HEK293 (cell line): ENCODE measurements around the gene MINPP1.

Experiments
- CTCF ChIA-PET: fragments of 350-600 bp; formaldehyde crosslinking; extraction: SDS; loops from one replicate; lab custom pipeline; 2021; ENCODE audit warnings: antibody characterized with exemption; lab: Yijun Ruan, JAX
- POLR2A ChIA-PET: fragments of 300-600 bp; formaldehyde crosslinking; extraction: SDS; loops from one replicate; lab custom pipeline; 2020; ENCODE audit warnings: antibody characterized with exemption, inconsistent platforms; lab: Yijun Ruan, JAX
- H3K27ac ChIP-seq: fragments of 200-500 bp; sonication (Bioruptor generic); 2 replicates; pipeline ENCODE4 v1.5.1; 2014; ENCODE audit warnings: low read depth, low read length, control low read depth, inconsistent platforms; ENCODE audit errors: extremely low read depth
- H3K36me3 ChIP-seq, 2 experiments: fragments of 200-500 bp in 1 of 2; sonication (Bioruptor generic) in 1 of 2; 1 replicate in 1 of 2; 2 replicates in 1 of 2; pipeline ENCODE4 v1.5.1; 2014 to 2017; ENCODE audit warnings: inconsistent platforms in 2 of 2, low read length in 2 of 2; ENCODE audit not compliant: control insufficient read depth in 2 of 2, insufficient read depth in 1 of 2
- H3K4me1 ChIP-seq: fragments of 200-500 bp; sonication (Bioruptor generic); 2 replicates; pipeline ENCODE4 v1.5.1; 2014; ENCODE audit warnings: mild to moderate bottlenecking, low read length, inconsistent platforms; ENCODE audit not compliant: control insufficient read depth, insufficient read depth
- H3K4me3 ChIP-seq: 2 replicates; pipeline ENCODE4 v1.5.1; 2011; ENCODE audit warnings: low read depth, mild to moderate bottlenecking, control low read depth, low read length, moderate library complexity
- H3K9me3 ChIP-seq: fragments of 200-500 bp; sonication (Bioruptor generic); 2 replicates; pipeline ENCODE4 v1.5.1; 2014; ENCODE audit warnings: low read depth, low read length, inconsistent platforms; ENCODE audit not compliant: control insufficient read depth, insufficient read depth
- EGR2 ChIP-seq: fragments of 450-650 bp; formaldehyde crosslinking; IDR thresholded peaks from 2 replicates; pipeline ENCODE4 v1.5.1; 2016; ENCODE audit warnings: low read depth, missing biosample characterization, missing genetic modification characterization
- GLI2 ChIP-seq: fragments of 450-650 bp; formaldehyde crosslinking; IDR thresholded peaks from 2 replicates; pipeline ENCODE4; 2017; ENCODE audit warnings: missing biosample characterization, missing genetic modification characterization, low read depth, borderline replicate concordance
- GLIS1 ChIP-seq: fragments of 450-650 bp; formaldehyde crosslinking; IDR thresholded peaks from 2 replicates; pipeline ENCODE4 v1.5.1; 2016; ENCODE audit warnings: missing biosample characterization, missing genetic modification characterization
- HOXC10 ChIP-seq: sonication (generic); formaldehyde crosslinking; IDR thresholded peaks from 2 replicates; pipeline ENCODE4 v1.8.1; 2023; ENCODE audit warnings: mild to moderate bottlenecking, missing genetic modification reagents
- HOXD13 ChIP-seq: sonication (generic); formaldehyde crosslinking; IDR thresholded peaks from 2 replicates; pipeline ENCODE4 v1.8.0; 2022; ENCODE audit warnings: missing genetic modification reagents, borderline replicate concordance
- PRDM6 ChIP-seq: fragments of 450-650 bp; formaldehyde crosslinking; IDR thresholded peaks from 2 replicates; pipeline ENCODE4 v1.5.1; 2017; ENCODE audit warnings: missing biosample characterization, missing genetic modification characterization
- SP2 ChIP-seq: fragments of 450-650 bp; formaldehyde crosslinking; IDR thresholded peaks from 2 replicates; pipeline ENCODE4 v1.5.1; 2016; ENCODE audit warnings: missing biosample characterization, missing genetic modification characterization
- YY1 ChIP-seq: fragments of 450-650 bp; formaldehyde crosslinking; IDR thresholded peaks from 2 replicates; pipeline ENCODE4 v1.5.1; 2018; ENCODE audit warnings: missing biosample characterization, missing genetic modification characterization
- ZBTB1 ChIP-seq: fragments of 450-650 bp; formaldehyde crosslinking; IDR thresholded peaks from 2 replicates; pipeline ENCODE4 v1.5.1; 2016; ENCODE audit warnings: missing biosample characterization, missing genetic modification characterization
- ZBTB8A ChIP-seq: fragments of 450-650 bp; formaldehyde crosslinking; IDR thresholded peaks from 2 replicates; pipeline ENCODE4 v1.5.1; 2016; ENCODE audit warnings: missing biosample characterization, missing genetic modification characterization
- ZFP69B ChIP-seq: fragments of 450-650 bp; formaldehyde crosslinking; IDR thresholded peaks from 2 replicates; pipeline ENCODE4 v1.5.1; 2016; ENCODE audit warnings: missing biosample characterization, missing genetic modification characterization
- ZNF175 ChIP-seq: fragments of 450-650 bp; formaldehyde crosslinking; IDR thresholded peaks from 2 replicates; pipeline ENCODE4 v1.5.1; 2016; ENCODE audit warnings: missing biosample characterization, missing genetic modification characterization
- ZNF19 ChIP-seq: fragments of 450-650 bp; formaldehyde crosslinking; IDR thresholded peaks from 2 replicates; pipeline ENCODE4; 2016; ENCODE audit warnings: missing biosample characterization, missing genetic modification characterization, low read depth
- ZNF24 ChIP-seq: fragments of 450-650 bp; formaldehyde crosslinking; IDR thresholded peaks from 2 replicates; pipeline ENCODE4 v1.5.1; 2016; ENCODE audit warnings: missing biosample characterization, missing genetic modification characterization
- ZNF292 ChIP-seq: fragments of 450-650 bp; formaldehyde crosslinking; IDR thresholded peaks from 2 replicates; pipeline ENCODE4 v1.5.1; 2016; ENCODE audit warnings: low read depth, missing biosample characterization, missing genetic modification characterization, borderline replicate concordance
- ZNF324 ChIP-seq: fragments of 450-650 bp; formaldehyde crosslinking; IDR thresholded peaks from 2 replicates; pipeline ENCODE4 v1.5.1; 2016; ENCODE audit warnings: missing biosample characterization, missing genetic modification characterization
- ZNF341 ChIP-seq: fragments of 450-650 bp; formaldehyde crosslinking; IDR thresholded peaks from 2 replicates; pipeline ENCODE4; 2016; ENCODE audit warnings: low read depth, missing biosample characterization, missing genetic modification characterization
- ZNF549 ChIP-seq: fragments of 450-650 bp; IDR thresholded peaks from 2 replicates; pipeline ENCODE4 v1.5.1; 2018; ENCODE audit warnings: missing biosample characterization, missing genetic modification characterization, mild to moderate bottlenecking, inconsistent platforms, moderate library complexity
- ZNF585B ChIP-seq: fragments of 450-650 bp; formaldehyde crosslinking; IDR thresholded peaks from 2 replicates; pipeline ENCODE4 v1.5.1; 2016; ENCODE audit warnings: missing biosample characterization, missing genetic modification characterization
- ZNF596 ChIP-seq: fragments of 450-650 bp; IDR thresholded peaks from 2 replicates; pipeline ENCODE4 v1.5.0; 2018; ENCODE audit warnings: missing biosample characterization, mild to moderate bottlenecking, missing genetic modification characterization, moderate library complexity
- ZNF623 ChIP-seq: fragments of 450-650 bp; formaldehyde crosslinking; IDR thresholded peaks from 2 replicates; pipeline ENCODE4 v1.5.1; 2016; ENCODE audit warnings: missing biosample characterization, missing genetic modification characterization
- ZNF776 ChIP-seq: fragments of 450-650 bp; formaldehyde crosslinking; IDR thresholded peaks from 2 replicates; pipeline ENCODE4 v1.5.0; 2017; ENCODE audit warnings: missing biosample characterization, missing genetic modification characterization, borderline replicate concordance
- ZNF843 ChIP-seq: fragments of 450-650 bp; formaldehyde crosslinking; IDR thresholded peaks from 2 replicates; pipeline ENCODE4 v1.5.1; 2016; ENCODE audit warnings: missing biosample characterization, missing genetic modification characterization
- TF ChIP-seq, protein P1 (sequence below): fragments of 450-650 bp; formaldehyde crosslinking; IDR thresholded peaks from 2 replicates; pipeline ENCODE4 v1.5.1; 2017; ENCODE audit warnings: missing biosample characterization, missing genetic modification characterization
- TF ChIP-seq, protein P2 (sequence below): fragments of 450-650 bp; formaldehyde crosslinking; IDR thresholded peaks from 2 replicates; pipeline ENCODE4 v1.5.1; 2017; ENCODE audit warnings: missing biosample characterization, missing genetic modification characterization
- TF ChIP-seq, protein P3 (sequence below): fragments of 450-650 bp; formaldehyde crosslinking; IDR thresholded peaks from 2 replicates; pipeline ENCODE4 v1.5.1; 2017; ENCODE audit warnings: missing biosample characterization, missing genetic modification characterization
- TF ChIP-seq, protein P4 (sequence below): fragments of 450-650 bp; formaldehyde crosslinking; IDR thresholded peaks from 2 replicates; pipeline ENCODE4 v1.5.1; 2016; ENCODE audit warnings: missing biosample characterization, missing genetic modification characterization

The MINPP1 gene

GRCh38 chr10:87559392-87559791, 54.7 kb downstream of the MINPP1 start:
- H3K4me1 ChIP-seq, result no peaks in the 10 kb centered on the region
- no peak overlapping the region for H3K27ac ChIP-seq
- H3K4me3 ChIP-seq, result no peak overlapping the region
- no peaks in the 10 kb centered on the region for H3K9me3 ChIP-seq
- POLR2A ChIA-PET, result interaction anchor here (0.6 kb wide), 1 partner anchor 93 kb away, joined by 3 read pairs; no protein-coding TSS in a partner anchor
- TF ChIP-seq, protein P1, sequence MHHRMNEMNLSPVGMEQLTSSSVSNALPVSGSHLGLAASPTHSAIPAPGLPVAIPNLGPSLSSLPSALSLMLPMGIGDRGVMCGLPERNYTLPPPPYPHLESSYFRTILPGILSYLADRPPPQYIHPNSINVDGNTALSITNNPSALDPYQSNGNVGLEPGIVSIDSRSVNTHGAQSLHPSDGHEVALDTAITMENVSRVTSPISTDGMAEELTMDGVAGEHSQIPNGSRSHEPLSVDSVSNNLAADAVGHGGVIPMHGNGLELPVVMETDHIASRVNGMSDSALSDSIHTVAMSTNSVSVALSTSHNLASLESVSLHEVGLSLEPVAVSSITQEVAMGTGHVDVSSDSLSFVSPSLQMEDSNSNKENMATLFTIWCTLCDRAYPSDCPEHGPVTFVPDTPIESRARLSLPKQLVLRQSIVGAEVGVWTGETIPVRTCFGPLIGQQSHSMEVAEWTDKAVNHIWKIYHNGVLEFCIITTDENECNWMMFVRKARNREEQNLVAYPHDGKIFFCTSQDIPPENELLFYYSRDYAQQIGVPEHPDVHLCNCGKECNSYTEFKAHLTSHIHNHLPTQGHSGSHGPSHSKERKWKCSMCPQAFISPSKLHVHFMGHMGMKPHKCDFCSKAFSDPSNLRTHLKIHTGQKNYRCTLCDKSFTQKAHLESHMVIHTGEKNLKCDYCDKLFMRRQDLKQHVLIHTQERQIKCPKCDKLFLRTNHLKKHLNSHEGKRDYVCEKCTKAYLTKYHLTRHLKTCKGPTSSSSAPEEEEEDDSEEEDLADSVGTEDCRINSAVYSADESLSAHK (tag by site-specific recombination), result no peak
- TF ChIP-seq ZNF776 (tag by site-specific recombination), result no peak
- no peak for TF ChIP-seq HOXD13 (CRISPR knock-in tag)
- TF ChIP-seq, protein P2, sequence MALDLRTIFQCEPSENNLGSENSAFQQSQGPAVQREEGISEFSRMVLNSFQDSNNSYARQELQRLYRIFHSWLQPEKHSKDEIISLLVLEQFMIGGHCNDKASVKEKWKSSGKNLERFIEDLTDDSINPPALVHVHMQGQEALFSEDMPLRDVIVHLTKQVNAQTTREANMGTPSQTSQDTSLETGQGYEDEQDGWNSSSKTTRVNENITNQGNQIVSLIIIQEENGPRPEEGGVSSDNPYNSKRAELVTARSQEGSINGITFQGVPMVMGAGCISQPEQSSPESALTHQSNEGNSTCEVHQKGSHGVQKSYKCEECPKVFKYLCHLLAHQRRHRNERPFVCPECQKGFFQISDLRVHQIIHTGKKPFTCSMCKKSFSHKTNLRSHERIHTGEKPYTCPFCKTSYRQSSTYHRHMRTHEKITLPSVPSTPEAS (tag by site-specific recombination), result no peak
- no peak for TF ChIP-seq ZNF19 (tag by site-specific recombination)
- TF ChIP-seq HOXC10 (CRISPR knock-in tag), result no peak
- no peak for TF ChIP-seq ZNF843 (tag by site-specific recombination)
- no peak for TF ChIP-seq SP2 (tag by site-specific recombination)
- TF ChIP-seq ZNF24 (tag by site-specific recombination), result no peak
- TF ChIP-seq ZNF623 (tag by site-specific recombination), result no peak
- TF ChIP-seq, protein P3, sequence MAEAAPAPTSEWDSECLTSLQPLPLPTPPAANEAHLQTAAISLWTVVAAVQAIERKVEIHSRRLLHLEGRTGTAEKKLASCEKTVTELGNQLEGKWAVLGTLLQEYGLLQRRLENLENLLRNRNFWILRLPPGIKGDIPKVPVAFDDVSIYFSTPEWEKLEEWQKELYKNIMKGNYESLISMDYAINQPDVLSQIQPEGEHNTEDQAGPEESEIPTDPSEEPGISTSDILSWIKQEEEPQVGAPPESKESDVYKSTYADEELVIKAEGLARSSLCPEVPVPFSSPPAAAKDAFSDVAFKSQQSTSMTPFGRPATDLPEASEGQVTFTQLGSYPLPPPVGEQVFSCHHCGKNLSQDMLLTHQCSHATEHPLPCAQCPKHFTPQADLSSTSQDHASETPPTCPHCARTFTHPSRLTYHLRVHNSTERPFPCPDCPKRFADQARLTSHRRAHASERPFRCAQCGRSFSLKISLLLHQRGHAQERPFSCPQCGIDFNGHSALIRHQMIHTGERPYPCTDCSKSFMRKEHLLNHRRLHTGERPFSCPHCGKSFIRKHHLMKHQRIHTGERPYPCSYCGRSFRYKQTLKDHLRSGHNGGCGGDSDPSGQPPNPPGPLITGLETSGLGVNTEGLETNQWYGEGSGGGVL (tag by site-specific recombination), result no peak
- TF ChIP-seq GLI2, result no peak
- no peak for TF ChIP-seq ZNF341 (tag by site-specific recombination)
- TF ChIP-seq ZBTB8A (tag by site-specific recombination), result no peak
- no peak for TF ChIP-seq ZNF175 (tag by site-specific recombination)
- no peak for TF ChIP-seq EGR2 (tag by site-specific recombination)
- TF ChIP-seq ZFP69B (tag by site-specific recombination), result no peak
- no peak for TF ChIP-seq ZNF324 (tag by site-specific recombination)
- TF ChIP-seq ZNF549, result no peak
- CTCF ChIA-PET, result interaction anchor here (1.3 to 1.6 kb wide), 2 partner anchors 66 to 215 kb away, joined by 4 read pairs; no protein-coding TSS in a partner anchor
- H3K36me3 ChIP-seq, result peaks cover 0 to 4% of the 10 kb centered on the region in 2 experiments; a peak in 2 of 3 replicates

GRCh38 chr10:87560495-87561129, 55.9 kb downstream of the MINPP1 start:
- ChIA-PET CTCF (interaction anchor here (0.6 to 1.6 kb wide), 2 partner anchors 65 to 209 kb away, joined by 4 read pairs; no protein-coding TSS in a partner anchor), POLR2A (no interaction called here)
- Histone ChIP-seq H3K27ac (no peak overlapping the region), H3K4me1 (no peaks in the 10 kb centered on the region), H3K9me3 (no peaks in the 10 kb centered on the region), H3K36me3 (peaks cover 0 to 3% of the 10 kb centered on the region in 2 experiments; a peak in 1 of 3 replicates), H3K4me3 (no peak overlapping the region)
- TF ChIP-seq ZNF776 (tag by site-specific recombination) (no peak), ZNF292 (tag by site-specific recombination) (no peak), YY1 (tag by site-specific recombination) (no peak), ZNF585B (tag by site-specific recombination) (no peak), PRDM6 (tag by site-specific recombination) (no peak), ZNF596 (tag by site-specific recombination) (no peak), ZNF19 (tag by site-specific recombination) (no peak), GLIS1 (tag by site-specific recombination) (no peak), ZBTB1 (no peak)
- TF ChIP-seq, protein P4, sequence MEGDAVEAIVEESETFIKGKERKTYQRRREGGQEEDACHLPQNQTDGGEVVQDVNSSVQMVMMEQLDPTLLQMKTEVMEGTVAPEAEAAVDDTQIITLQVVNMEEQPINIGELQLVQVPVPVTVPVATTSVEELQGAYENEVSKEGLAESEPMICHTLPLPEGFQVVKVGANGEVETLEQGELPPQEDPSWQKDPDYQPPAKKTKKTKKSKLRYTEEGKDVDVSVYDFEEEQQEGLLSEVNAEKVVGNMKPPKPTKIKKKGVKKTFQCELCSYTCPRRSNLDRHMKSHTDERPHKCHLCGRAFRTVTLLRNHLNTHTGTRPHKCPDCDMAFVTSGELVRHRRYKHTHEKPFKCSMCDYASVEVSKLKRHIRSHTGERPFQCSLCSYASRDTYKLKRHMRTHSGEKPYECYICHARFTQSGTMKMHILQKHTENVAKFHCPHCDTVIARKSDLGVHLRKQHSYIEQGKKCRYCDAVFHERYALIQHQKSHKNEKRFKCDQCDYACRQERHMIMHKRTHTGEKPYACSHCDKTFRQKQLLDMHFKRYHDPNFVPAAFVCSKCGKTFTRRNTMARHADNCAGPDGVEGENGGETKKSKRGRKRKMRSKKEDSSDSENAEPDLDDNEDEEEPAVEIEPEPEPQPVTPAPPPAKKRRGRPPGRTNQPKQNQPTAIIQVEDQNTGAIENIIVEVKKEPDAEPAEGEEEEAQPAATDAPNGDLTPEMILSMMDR (tag by site-specific recombination), result no peak
